ENCODE data around the gene NRP2.

The NRP2 gene

DNA sequence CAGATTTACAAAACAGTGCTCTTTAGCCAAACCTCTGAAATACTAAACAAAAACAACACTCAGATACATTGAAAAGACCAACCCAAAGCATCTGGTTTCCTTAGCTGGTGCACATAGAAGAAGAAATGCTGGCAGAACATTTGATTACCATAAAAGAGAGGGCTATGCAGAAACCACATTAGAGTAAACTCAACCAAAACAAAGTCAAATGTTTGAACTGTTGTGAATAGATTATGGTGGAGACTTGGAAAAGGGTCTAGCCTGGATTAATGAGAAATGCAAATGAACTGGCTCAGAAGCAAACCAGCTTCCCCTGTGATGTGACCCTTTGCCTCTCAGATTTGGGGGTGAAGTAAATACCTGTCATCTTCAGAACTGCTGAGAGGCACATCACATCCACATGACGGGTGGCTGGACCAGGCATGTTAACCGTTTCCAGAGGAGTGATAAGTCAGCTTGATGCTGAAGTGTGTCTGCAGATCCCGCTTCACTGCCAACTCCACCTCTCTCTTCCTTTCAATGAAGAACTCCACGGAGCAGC lies 153.0 kb downstream of the NRP2 start:
- Histone ChIP-seq H3K4me1 (no peaks in the 10 kb centered on the region), H3K27me3 (ENCODE audit: low read depth) (peaks cover 2% of the 10 kb centered on the region; the same call in 1 of the 2 replicates), H3K9me3 (no peaks in the 10 kb centered on the region), H3K4me3 (no peak overlapping the region), H3K36me3 (replicated peaks) (no peaks in the 10 kb centered on the region)
- in situ Hi-C loops (cut with MboI; ENCODE audit: low sequenced_read_pairs): no loop called here
- DNase-seq (ENCODE audit: low spot score in 2 of 2): no peak

DNA sequence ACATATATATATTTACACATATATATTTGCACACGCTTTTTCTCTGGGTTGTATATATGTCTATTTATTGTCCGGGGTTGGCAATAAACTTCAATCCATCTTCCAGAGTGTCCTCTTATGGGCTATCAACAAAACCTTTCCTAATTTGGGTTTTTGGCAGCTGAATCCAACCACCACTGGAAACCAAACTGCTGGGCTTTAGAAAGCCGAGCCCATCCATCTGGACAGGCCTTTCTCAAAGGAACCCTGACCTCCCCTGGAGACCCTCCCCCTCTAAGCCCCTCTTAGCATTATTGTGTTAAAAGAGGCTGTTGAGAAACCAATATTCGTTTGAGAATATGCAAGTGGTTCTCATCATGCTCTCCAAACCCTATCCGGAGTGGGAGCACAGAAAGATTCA lies 153.6 kb downstream of the NRP2 start:
- no peaks in the 10 kb centered on the region for H3K9me3 ChIP-seq
- H3K4me3 ChIP-seq: no peak overlapping the region
- H3K4me1 ChIP-seq: no peaks in the 10 kb centered on the region
- H3K27me3 ChIP-seq (ENCODE audit: low read depth): peaks cover 2% of the 10 kb centered on the region; the same call in 1 of the 2 replicates
- in situ Hi-C loops (cut with MboI; ENCODE audit: low sequenced_read_pairs): no loop called here
- no peak for DNase-seq (ENCODE audit: low spot score in 2 of 2)
- H3K36me3 ChIP-seq (replicated peaks): no peaks in the 10 kb centered on the region

DNA sequence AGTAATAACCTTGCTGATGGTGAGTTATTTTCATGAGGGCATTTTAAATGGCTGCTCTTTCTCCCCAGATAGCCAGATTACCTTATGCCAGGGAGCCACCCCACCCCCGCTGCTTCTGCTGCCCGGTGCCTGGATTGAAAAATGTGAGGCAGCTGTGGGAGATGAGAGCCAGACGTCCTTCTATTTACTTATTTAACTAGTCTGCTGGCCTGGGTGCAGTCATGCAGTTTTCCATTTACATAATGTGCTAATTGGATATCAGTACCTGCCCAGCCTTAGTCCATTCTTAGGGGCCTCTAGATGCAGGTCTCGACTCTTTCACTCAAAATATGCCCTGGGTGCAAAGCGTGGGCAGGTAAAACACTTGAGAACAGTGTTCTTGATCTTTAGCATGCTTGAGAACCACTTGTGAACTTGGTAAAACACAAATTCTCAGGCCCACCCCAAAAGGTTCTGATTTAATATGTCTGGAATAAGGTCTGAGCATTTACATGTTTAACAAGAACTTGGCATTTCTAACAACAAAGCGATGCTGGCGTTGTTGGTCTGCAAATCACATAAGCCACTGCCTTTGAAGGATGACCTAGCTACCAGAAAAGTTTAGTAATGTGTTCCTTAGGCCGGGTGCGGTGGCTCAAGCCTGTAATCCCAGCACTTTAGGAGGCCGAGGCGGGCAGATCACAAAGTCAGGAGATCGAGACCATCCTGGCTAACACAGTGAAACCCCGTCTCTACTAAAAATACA lies 154.3 kb downstream of the NRP2 start:
- no peaks in the 10 kb centered on the region for H3K4me1 ChIP-seq
- in situ Hi-C loops (cut with MboI; ENCODE audit: low sequenced_read_pairs): no loop called here
- no peak overlapping the region for H3K4me3 ChIP-seq
- peaks cover 2% of the 10 kb centered on the region; the same call in 1 of the 2 replicates for H3K27me3 ChIP-seq (ENCODE audit: low read depth)
- DNase-seq (ENCODE audit: low spot score in 2 of 2): no peak
- H3K36me3 ChIP-seq (replicated peaks): no peaks in the 10 kb centered on the region
- H3K9me3 ChIP-seq: no peaks in the 10 kb centered on the region

DNA sequence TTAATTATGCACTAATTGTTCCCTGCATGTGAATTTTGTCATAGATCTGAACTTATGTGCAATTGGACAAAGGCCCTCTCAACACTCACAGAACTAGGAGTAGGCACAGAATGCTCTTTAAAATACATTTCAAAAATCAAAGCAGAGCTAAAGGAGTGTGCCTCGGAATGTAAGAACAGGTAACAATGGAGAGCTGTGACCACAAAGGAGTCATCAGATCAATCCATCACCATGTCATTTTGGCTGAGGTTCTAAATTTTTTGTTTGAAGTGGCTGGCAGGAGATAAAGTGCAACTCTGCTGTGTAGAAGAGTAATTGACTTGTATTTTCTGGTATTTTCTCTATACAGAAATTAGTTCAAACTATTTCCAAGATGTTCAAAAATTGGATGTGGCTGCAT lies 155.4 kb downstream of the NRP2 start:
- no peaks in the 10 kb centered on the region for H3K4me1 ChIP-seq
- DNase-seq (ENCODE audit: low spot score in 2 of 2): no peak
- H3K36me3 ChIP-seq (replicated peaks): no peaks in the 10 kb centered on the region
- H3K4me3 ChIP-seq: no peak overlapping the region
- peaks cover 2% of the 10 kb centered on the region; the same call in 1 of the 2 replicates for H3K27me3 ChIP-seq (ENCODE audit: low read depth)
- in situ Hi-C loops (cut with MboI; ENCODE audit: low sequenced_read_pairs): no loop called here
- H3K9me3 ChIP-seq: no peaks in the 10 kb centered on the region

DNA sequence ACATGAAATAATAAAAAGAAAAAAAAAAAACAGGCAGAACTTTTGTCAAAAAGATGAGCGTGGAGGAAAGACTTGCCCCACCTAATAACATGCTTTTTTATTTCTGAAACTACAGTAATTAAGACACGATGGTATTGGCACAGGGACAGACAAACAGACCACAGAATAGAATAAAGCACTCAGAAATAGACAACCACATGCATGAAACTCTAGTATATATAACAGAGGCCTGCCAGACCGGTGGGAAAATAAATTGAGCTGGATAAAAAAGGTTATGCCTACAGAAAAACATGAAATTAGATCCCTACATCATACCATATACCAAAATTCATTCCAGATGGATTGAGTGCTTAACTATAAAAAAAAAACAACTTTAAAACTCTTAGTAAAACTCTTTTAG lies 163.1 kb downstream of the NRP2 start:
- Histone ChIP-seq H3K4me1 (no peaks in the 10 kb centered on the region), H3K4me3 (no peak overlapping the region), H3K27me3 (ENCODE audit: low read depth) (no peaks in the 10 kb centered on the region), H3K36me3 (replicated peaks) (no peaks in the 10 kb centered on the region), H3K9me3 (no peaks in the 10 kb centered on the region)
- in situ Hi-C loops (cut with MboI; ENCODE audit: low sequenced_read_pairs): no loop called here
- no peak for DNase-seq (ENCODE audit: low spot score in 2 of 2)
